AG04449 (cell line): Measurements from ENCODE around the gene NCLN.

ENCODE experiments used
- CTCF ChIA-PET: fragments of 350-600 bp; formaldehyde crosslinking; extraction: SDS; loops from one replicate; lab custom pipeline; 2021; ENCODE audit warnings: antibody characterized with exemption; lab: Yijun Ruan, JAX
- POLR2A ChIA-PET: fragments of 400-600, 350-600 bp; formaldehyde crosslinking; extraction: SDS; loops from one replicate; lab custom pipeline; 2020; ENCODE audit warnings: antibody characterized with exemption, inconsistent platforms; lab: Yijun Ruan, JAX
- DNase-seq: peaks from one replicate; pipeline ENCODE4 v3.0.0-alpha.2; 2010; ENCODE audit warnings: low read depth, low spot score
- H3K4me3 ChIP-seq: 2 replicates; pipeline ENCODE4 v1.5.1; 2011; ENCODE audit warnings: low read depth, mild to moderate bottlenecking, control low read depth, low read length
- TF ChIP-seq, protein P1 (sequence below): IDR thresholded peaks from one replicate; pipeline ENCODE4 v1.5.1; 2011; ENCODE audit warnings: mild to moderate bottlenecking, moderate library complexity, low read length, control low read depth, inconsistent platforms; ENCODE audit not compliant: insufficient read depth; ENCODE audit errors: missing control alignments

The NCLN gene, protein sequence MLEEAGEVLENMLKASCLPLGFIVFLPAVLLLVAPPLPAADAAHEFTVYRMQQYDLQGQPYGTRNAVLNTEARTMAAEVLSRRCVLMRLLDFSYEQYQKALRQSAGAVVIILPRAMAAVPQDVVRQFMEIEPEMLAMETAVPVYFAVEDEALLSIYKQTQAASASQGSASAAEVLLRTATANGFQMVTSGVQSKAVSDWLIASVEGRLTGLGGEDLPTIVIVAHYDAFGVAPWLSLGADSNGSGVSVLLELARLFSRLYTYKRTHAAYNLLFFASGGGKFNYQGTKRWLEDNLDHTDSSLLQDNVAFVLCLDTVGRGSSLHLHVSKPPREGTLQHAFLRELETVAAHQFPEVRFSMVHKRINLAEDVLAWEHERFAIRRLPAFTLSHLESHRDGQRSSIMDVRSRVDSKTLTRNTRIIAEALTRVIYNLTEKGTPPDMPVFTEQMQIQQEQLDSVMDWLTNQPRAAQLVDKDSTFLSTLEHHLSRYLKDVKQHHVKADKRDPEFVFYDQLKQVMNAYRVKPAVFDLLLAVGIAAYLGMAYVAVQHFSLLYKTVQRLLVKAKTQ

DNA sequence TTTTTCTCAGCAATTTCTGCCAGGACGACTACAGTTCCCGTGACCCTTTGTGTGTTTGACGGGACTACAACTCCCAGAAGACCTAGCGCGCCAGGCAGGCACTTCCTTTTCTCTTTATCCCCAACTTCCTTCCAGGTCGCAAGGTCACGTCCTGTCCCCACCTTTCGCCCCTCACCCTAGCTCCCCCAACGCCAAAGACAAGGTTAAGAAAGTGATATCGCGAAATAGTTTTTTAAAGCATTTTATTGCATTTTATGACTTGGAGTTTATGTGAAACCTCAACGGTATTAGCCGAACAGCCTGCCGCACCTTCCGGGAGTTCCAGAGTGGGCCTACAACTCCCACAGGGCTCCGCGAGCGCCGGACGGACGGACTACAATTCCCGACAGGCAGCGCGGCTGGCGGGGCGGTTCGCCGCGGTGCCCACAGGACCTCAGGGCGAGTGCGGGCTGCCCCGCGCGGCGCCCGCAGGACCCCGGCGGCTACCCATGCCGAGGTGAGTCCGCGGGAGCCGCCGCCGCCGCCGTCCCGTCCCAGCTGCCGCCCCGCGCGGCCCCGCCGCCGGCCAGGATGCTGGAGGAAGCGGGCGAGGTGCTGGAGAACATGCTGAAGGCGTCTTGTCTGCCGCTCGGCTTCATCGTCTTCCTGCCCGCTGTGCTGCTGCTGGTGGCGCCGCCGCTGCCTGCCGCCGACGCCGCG, at the start of gene NCLN:
Gene NCLN, plus strand, starts transcription at position 470 of the 699 bp plus-strand sequence. Its CDS starts 101 bp downstream, at position 571.
- POLR2A ChIA-PET, result no interaction called here
- peak; percentile 53 for DNase-seq
- H3K4me3 ChIP-seq, result peak within 1 kb of the TSS; percentile 86
- TF ChIP-seq, protein P1, sequence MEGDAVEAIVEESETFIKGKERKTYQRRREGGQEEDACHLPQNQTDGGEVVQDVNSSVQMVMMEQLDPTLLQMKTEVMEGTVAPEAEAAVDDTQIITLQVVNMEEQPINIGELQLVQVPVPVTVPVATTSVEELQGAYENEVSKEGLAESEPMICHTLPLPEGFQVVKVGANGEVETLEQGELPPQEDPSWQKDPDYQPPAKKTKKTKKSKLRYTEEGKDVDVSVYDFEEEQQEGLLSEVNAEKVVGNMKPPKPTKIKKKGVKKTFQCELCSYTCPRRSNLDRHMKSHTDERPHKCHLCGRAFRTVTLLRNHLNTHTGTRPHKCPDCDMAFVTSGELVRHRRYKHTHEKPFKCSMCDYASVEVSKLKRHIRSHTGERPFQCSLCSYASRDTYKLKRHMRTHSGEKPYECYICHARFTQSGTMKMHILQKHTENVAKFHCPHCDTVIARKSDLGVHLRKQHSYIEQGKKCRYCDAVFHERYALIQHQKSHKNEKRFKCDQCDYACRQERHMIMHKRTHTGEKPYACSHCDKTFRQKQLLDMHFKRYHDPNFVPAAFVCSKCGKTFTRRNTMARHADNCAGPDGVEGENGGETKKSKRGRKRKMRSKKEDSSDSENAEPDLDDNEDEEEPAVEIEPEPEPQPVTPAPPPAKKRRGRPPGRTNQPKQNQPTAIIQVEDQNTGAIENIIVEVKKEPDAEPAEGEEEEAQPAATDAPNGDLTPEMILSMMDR, result no peak
- CTCF ChIA-PET, result interaction anchor here (0.7 to 4.9 kb wide), 4 partner anchors 56 to 234 kb away, joined by 3 to 16 read pairs (median 8); no protein-coding TSS in a partner anchor

DNA sequence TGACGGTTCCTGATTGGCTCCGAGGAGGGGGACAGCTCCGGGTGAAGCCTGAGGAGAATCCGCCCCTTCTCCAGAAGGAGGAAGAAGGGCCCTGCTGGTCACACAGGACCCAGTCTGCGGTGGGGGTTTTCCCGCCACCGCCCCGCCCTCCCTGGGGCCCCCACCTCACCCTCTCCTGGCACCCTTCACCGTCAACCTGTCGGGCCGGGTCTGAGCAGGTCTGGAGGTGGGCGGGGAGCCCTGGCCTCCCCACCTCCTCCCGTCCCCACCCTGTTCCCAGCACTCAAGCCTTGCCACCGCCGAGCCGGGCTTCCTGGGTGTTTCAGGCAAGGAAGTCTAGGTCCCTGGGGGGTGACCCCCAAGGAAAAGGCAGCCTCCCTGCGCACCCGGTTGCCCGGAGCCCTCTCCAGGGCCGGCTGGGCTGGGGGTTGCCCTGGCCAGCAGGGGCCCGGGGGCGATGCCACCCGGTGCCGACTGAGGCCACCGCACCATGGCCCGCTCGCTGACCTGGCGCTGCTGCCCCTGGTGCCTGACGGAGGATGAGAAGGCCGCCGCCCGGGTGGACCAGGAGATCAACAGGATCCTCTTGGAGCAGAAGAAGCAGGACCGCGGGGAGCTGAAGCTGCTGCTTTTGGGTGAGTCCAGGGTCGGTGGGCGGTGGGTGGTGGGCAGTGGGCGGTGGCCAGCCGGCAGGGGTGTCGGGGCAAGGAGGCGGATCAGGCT, 49.6 kb upstream of the NCLN start, which contains the start of gene GNA15:
Gene GNA15, plus strand, starts transcription at position 73 of the 723 bp plus-strand sequence. Its CDS starts 418 bp downstream, at position 491.
- ChIA-PET CTCF (no interaction called here), POLR2A (no interaction called here)
- no peak for DNase-seq
- no peak within 1 kb of the TSS for H3K4me3 ChIP-seq
- TF ChIP-seq, protein P1, result no peak

DNA sequence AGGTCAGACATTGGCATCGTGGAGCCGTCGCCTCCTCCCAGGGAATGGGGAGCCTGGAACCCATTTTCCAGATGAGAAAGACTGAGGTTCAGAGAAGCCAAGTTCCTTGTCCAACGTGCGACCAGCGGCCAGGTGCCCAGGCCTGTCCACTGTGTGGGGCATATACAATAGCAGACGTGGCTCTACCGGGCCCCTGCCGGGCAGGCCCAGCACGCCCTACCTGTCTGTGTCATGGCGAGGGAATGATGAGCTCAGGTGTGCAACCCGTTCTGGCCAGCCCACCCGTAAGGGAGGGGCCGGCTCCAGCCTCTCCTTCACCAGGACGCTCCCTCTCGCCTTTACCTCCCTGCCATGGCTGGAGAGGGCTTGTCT, 49.1 kb upstream of the NCLN start:
- ChIA-PET POLR2A (interaction anchor here (0.5 kb wide), 1 partner anchor 69 kb away, joined by 3 read pairs; no protein-coding TSS in a partner anchor), CTCF (interaction anchor here (0.6 to 9.0 kb wide), 2 partner anchors 8 to 16 kb away, joined by 3 to 113 read pairs; no protein-coding TSS in a partner anchor)
- no peak for DNase-seq
- H3K4me3 ChIP-seq, result no peak overlapping the region
- TF ChIP-seq, protein P1, result no peak

DNA sequence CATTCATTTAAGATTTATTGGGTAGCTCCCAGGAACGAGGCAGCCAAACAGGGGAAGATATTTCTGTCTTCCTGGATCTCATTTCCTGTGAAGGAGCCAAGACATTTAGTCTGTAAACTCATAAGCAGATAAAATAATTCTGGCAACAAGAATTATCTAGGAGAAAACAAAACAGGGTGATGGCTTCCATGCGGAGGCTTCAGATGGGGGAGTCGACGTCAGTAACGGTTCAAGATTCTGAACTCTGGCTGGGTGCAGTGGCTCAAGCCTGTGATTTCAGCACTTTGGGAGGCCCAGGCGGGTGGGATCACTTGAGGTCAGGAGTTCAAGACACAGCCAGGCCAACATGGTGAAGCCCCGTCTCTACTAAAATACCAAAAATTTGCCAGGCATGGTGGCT, 48.6 kb upstream of the NCLN start:
- H3K4me3 ChIP-seq, result no peak overlapping the region
- ChIA-PET POLR2A (interaction anchor here (0.5 kb wide), 1 partner anchor 69 kb away, joined by 3 read pairs; no protein-coding TSS in a partner anchor), CTCF (interaction anchor here (0.6 to 9.0 kb wide), 2 partner anchors 8 to 16 kb away, joined by 3 to 113 read pairs; no protein-coding TSS in a partner anchor)
- TF ChIP-seq, protein P1, result no peak
- DNase-seq, result no peak

DNA sequence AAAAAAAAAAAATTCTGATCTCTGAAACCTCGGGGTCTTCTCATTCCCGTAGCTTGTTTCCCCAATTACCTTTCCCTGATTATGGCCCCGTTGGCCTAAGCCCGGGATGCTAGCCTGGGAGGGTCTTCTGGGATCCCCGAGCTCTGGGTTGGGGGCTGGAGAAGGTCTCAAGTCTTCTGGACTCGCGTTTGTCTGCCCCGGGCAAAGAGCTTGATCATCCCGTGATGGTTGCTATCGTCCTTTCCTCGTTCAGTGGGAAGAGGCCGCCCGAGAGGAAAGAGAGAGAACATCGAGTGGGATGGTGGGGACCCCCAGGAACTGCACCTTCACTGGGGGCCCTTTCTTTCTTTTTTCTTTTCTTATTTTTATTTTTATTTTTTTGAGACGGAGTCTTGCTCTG, 47.5 kb upstream of the NCLN start:
- CTCF ChIA-PET, result interaction anchor here (0.9 to 9.0 kb wide), 5 partner anchors 9 to 176 kb away, joined by 3 to 113 read pairs (median 3); no protein-coding TSS in a partner anchor
- DNase-seq, result no peak
- POLR2A ChIA-PET, result no interaction called here
- TF ChIP-seq, protein P1, result no peak
- H3K4me3 ChIP-seq, result no peak overlapping the region
